Neural cell (in vitro differentiated cells): ENCODE measurements around the gene EXOC2. TPM values are rescaled to one million over a fixed set of nuclear protein-coding genes. Genes with fewer than 3 reads are reported as not detected.

Source experiments
- H2AFZ ChIP-seq: fragments of 200-600, 300-800 bp; sonication (generic), shearing (Covaris generic); 2 replicates; pipeline ENCODE4 v1.6.0; 2014; ENCODE audit warnings: low read depth, mild to moderate bottlenecking, antibody characterized with exemption, low read length, moderate library complexity
- H3F3A ChIP-seq: fragments of 200-600 bp; shearing (Covaris generic); 2 replicates; pipeline ENCODE4 v1.6.1; 2016; ENCODE audit warnings: mild to moderate bottlenecking, moderate library complexity, mixed read lengths, antibody characterized with exemption, low read length; ENCODE audit not compliant: insufficient read depth, poor library complexity, severe bottlenecking
- H3K27ac ChIP-seq: fragments of 200-600, 300-800 bp; sonication (generic), shearing (Covaris generic); 2 replicates; pipeline ENCODE4 v1.5.1; 2014; ENCODE audit warnings: mild to moderate bottlenecking, low read length, moderate library complexity
- H3K27me3 ChIP-seq: fragments of 300-800, 200-600 bp; sonication (generic), shearing (Covaris generic); 2 replicates; pipeline ENCODE4 v1.6.0; 2014; ENCODE audit warnings: mild to moderate bottlenecking, low read depth, low read length, moderate library complexity; ENCODE audit not compliant: insufficient read depth
- H3K36me3 ChIP-seq: fragments of 300-800, 200-600 bp; sonication (generic), shearing (Covaris generic); 2 replicates; pipeline ENCODE4 v1.5.1; 2014; ENCODE audit warnings: mild to moderate bottlenecking, antibody characterized with exemption, low read length, moderate library complexity; ENCODE audit not compliant: insufficient read depth
- H3K4me2 ChIP-seq: fragments of 300-800, 200-600 bp; sonication (generic), shearing (Covaris generic); 2 replicates; pipeline ENCODE4 v1.6.0; 2014; ENCODE audit warnings: mild to moderate bottlenecking, low read length
- H3K4me3 ChIP-seq: fragments of 300-800, 200-600 bp; sonication (generic), shearing (Covaris generic); 2 replicates; pipeline ENCODE4 v1.5.1; 2014; ENCODE audit warnings: mild to moderate bottlenecking, low read length, moderate library complexity
- H3K79me2 ChIP-seq: fragments of 200-600 bp; shearing (Covaris generic); replicated peaks from 2 replicates; pipeline ENCODE4 v1.6.0; 2014; ENCODE audit warnings: mild to moderate bottlenecking, low read length, moderate library complexity; ENCODE audit not compliant: insufficient read depth
- H3K9ac ChIP-seq: fragments of 300-800, 200-600 bp; sonication (generic), shearing (Covaris generic); 2 replicates; pipeline ENCODE4 v1.6.1; 2016; ENCODE audit warnings: mild to moderate bottlenecking, low read length, mixed read lengths
- H3K9me2 ChIP-seq: fragments of 200-600 bp; shearing (Covaris generic); 2 replicates; pipeline ENCODE4 v1.6.1; 2016; ENCODE audit warnings: mild to moderate bottlenecking, low read length, mixed read lengths; ENCODE audit not compliant: insufficient read depth
- H3K9me3 ChIP-seq: fragments of 200-600, 300-800 bp; sonication (generic), shearing (Covaris generic); 2 replicates; pipeline ENCODE4 v1.6.1; 2016; ENCODE audit warnings: mild to moderate bottlenecking, mixed run types, low read length, moderate library complexity, mixed read lengths
- H4K20me1 ChIP-seq: fragments of 200-600 bp; shearing (Covaris generic); 2 replicates; pipeline ENCODE4 v1.6.1; 2016; ENCODE audit warnings: mild to moderate bottlenecking, mixed run types; ENCODE audit not compliant: insufficient read depth
- EP300 ChIP-seq: fragments of 450-650 bp; conservative IDR thresholded peaks from 2 replicates; pipeline ENCODE4 v1.6.1; 2014; ENCODE audit warnings: antibody characterized with exemption, mild to moderate bottlenecking, moderate library complexity; ENCODE audit not compliant: poor library complexity, severe bottlenecking
- EZH2 ChIP-seq: fragments of 200-600, 300-800 bp; shearing (Covaris generic), sonication (generic); IDR thresholded peaks from 2 replicates; pipeline ENCODE4 v1.6.1; 2014; ENCODE audit warnings: antibody characterized with exemption, low read length, borderline replicate concordance, mild to moderate bottlenecking; ENCODE audit not compliant: insufficient read depth, poor library complexity, severe bottlenecking
- MXI1 ChIP-seq: fragments of 450-650 bp; conservative IDR thresholded peaks from 2 replicates; pipeline ENCODE4 v1.6.1; 2014; ENCODE audit warnings: antibody characterized with exemption, mild to moderate bottlenecking; ENCODE audit not compliant: poor library complexity, severe bottlenecking
- POLR2AphosphoS5 ChIP-seq: IDR thresholded peaks from 2 replicates; pipeline ENCODE4 v1.6.1; 2012
- RAD21 ChIP-seq: fragments of 450-650 bp; conservative IDR thresholded peaks from 2 replicates; pipeline ENCODE4 v1.6.1; 2014; ENCODE audit warnings: antibody characterized with exemption, mild to moderate bottlenecking, moderate library complexity
- SMC3 ChIP-seq: fragments of 450-650 bp; conservative IDR thresholded peaks from 2 replicates; pipeline ENCODE4 v1.6.1; 2014; ENCODE audit warnings: antibody characterized with exemption, mild to moderate bottlenecking, moderate library complexity; ENCODE audit not compliant: poor library complexity
- TAF1 ChIP-seq: IDR thresholded peaks from 2 replicates; pipeline ENCODE4 v1.6.1; 2012; ENCODE audit warnings: low read depth
- polyA plus RNA-seq: library from polyadenylated mRNA; depleted of rRNA; stranded (reverse); fragments of >200 nt; gene quantifications from 2 replicates; pipeline ENCODE4 v1.2.3, GENCODE V29; 2014
- TF ChIP-seq, protein P1 (sequence below): fragments of 450-650 bp; IDR thresholded peaks from 2 replicates; pipeline ENCODE4 v1.5.1; 2014; ENCODE audit warnings: antibody characterized with exemption, mild to moderate bottlenecking, moderate library complexity; ENCODE audit not compliant: poor library complexity, severe bottlenecking
- TF ChIP-seq, protein P2 (sequence below): IDR thresholded peaks from 2 replicates; pipeline ENCODE4 v1.6.1; 2012; ENCODE audit warnings: borderline replicate concordance

The EXOC2 gene
- polyA plus RNA-seq, 1 donor from 2014 or later = 38.6 TPM

DNA sequence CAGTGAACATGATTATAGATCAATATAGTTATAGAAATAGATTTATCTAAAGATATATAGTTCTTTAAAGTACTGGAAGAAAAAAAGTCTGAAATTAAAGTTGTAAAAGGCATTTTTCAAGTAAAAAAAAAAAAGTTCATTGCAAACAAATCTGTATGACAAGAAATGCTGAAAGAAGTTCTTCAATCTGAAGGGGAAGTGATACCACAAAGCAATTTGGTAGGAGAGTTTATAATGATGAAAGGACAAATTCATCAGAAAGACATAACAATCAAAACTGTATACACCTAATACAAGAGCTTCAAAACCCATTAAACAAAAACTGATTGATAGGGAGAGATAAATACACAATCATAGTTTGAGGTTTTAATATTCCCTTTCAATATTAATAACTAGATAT is 50.1 kb downstream of the EXOC2 start:
- Histone ChIP-seq H3K27me3 (no peaks in the 10 kb centered on the region), H3K4me2 (no peak overlapping the region), H2AFZ (no peak overlapping the region), H3K36me3 (no peaks in the 10 kb centered on the region), H3K9ac (no peak overlapping the region), H3K9me2 (no peaks in the 10 kb centered on the region), H3F3A (no peaks in the 10 kb centered on the region), H3K9me3 (no peaks in the 10 kb centered on the region), H4K20me1 (no peaks in the 10 kb centered on the region), H3K79me2 (no peaks in the 10 kb centered on the region), H3K27ac (no peak overlapping the region), H3K4me3 (no peak overlapping the region)
- TF ChIP-seq, protein P1, sequence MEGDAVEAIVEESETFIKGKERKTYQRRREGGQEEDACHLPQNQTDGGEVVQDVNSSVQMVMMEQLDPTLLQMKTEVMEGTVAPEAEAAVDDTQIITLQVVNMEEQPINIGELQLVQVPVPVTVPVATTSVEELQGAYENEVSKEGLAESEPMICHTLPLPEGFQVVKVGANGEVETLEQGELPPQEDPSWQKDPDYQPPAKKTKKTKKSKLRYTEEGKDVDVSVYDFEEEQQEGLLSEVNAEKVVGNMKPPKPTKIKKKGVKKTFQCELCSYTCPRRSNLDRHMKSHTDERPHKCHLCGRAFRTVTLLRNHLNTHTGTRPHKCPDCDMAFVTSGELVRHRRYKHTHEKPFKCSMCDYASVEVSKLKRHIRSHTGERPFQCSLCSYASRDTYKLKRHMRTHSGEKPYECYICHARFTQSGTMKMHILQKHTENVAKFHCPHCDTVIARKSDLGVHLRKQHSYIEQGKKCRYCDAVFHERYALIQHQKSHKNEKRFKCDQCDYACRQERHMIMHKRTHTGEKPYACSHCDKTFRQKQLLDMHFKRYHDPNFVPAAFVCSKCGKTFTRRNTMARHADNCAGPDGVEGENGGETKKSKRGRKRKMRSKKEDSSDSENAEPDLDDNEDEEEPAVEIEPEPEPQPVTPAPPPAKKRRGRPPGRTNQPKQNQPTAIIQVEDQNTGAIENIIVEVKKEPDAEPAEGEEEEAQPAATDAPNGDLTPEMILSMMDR = no peak
- TF ChIP-seq, protein P2, sequence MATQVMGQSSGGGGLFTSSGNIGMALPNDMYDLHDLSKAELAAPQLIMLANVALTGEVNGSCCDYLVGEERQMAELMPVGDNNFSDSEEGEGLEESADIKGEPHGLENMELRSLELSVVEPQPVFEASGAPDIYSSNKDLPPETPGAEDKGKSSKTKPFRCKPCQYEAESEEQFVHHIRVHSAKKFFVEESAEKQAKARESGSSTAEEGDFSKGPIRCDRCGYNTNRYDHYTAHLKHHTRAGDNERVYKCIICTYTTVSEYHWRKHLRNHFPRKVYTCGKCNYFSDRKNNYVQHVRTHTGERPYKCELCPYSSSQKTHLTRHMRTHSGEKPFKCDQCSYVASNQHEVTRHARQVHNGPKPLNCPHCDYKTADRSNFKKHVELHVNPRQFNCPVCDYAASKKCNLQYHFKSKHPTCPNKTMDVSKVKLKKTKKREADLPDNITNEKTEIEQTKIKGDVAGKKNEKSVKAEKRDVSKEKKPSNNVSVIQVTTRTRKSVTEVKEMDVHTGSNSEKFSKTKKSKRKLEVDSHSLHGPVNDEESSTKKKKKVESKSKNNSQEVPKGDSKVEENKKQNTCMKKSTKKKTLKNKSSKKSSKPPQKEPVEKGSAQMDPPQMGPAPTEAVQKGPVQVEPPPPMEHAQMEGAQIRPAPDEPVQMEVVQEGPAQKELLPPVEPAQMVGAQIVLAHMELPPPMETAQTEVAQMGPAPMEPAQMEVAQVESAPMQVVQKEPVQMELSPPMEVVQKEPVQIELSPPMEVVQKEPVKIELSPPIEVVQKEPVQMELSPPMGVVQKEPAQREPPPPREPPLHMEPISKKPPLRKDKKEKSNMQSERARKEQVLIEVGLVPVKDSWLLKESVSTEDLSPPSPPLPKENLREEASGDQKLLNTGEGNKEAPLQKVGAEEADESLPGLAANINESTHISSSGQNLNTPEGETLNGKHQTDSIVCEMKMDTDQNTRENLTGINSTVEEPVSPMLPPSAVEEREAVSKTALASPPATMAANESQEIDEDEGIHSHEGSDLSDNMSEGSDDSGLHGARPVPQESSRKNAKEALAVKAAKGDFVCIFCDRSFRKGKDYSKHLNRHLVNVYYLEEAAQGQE = no peak
- TF ChIP-seq RAD21 (no peak), MXI1 (no peak), EP300 (no peak), SMC3 (no peak)

DNA sequence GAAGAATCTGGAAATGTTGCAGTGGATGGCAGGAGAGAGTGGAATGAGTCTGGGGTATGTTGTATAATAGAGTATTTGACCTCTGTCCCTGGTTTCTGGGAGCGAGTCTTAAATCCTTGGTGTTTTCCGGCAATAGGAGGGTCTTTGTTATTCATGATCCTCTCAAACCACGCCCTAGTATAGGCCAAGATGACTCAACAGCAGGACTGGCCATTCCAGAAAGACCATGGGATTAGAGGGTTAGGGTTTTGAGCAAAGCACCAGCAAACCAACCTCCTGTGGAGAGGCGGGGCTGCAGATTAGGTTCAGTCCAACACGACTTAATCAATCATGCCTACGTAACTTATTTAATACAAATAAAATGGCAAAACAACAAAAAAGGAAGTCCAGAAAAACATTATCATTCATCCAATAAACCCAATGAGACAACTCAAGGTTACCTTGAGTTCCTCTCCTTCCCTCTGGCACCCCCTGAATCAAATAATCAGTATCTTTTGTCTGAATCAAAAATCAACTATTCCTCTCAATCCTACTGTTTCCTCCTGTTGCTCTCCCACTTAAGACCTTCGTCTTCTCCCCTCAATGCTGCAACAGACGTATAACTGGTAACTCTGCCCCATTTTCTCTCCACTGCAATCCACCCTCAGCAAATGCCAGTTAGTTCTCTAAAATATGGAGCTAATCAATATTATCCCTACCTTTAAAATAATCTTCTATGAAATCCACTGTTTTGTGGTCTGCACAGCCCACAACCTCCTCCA is 51.5 kb downstream of the EXOC2 start:
- Histone ChIP-seq H3K36me3 (no peaks in the 10 kb centered on the region), H3K9me2 (no peaks in the 10 kb centered on the region), H3K9ac (no peak overlapping the region), H3K27ac (no peak overlapping the region), H2AFZ (no peak overlapping the region), H3K9me3 (no peaks in the 10 kb centered on the region), H3K4me2 (no peak overlapping the region), H3K27me3 (no peaks in the 10 kb centered on the region), H3K79me2 (no peaks in the 10 kb centered on the region), H4K20me1 (no peaks in the 10 kb centered on the region), H3K4me3 (no peak overlapping the region), H3F3A (no peaks in the 10 kb centered on the region)
- TF ChIP-seq POLR2AphosphoS5 (no peak), TAF1 (no peak), EZH2 (no peak), MXI1 (no peak), SMC3 (no peak), EP300 (no peak), RAD21 (no peak)
- TF ChIP-seq, protein P1 = no peak
- TF ChIP-seq, protein P2 = no peak
